ENCODE measurements around the gene ZCCHC14. TPM values are rescaled to one million over a fixed set of nuclear protein-coding genes. Genes with fewer than 3 reads are reported as not detected.

ZCCHC14 gene
- total and polyA plus RNA-seq, 10 of the 15 experiments (the other 5 are each of a cell fraction or from before 2014, with no cell fraction given) = 0.02 to 0.26 (median 0.05) TPM; not detected in 3

DNA sequence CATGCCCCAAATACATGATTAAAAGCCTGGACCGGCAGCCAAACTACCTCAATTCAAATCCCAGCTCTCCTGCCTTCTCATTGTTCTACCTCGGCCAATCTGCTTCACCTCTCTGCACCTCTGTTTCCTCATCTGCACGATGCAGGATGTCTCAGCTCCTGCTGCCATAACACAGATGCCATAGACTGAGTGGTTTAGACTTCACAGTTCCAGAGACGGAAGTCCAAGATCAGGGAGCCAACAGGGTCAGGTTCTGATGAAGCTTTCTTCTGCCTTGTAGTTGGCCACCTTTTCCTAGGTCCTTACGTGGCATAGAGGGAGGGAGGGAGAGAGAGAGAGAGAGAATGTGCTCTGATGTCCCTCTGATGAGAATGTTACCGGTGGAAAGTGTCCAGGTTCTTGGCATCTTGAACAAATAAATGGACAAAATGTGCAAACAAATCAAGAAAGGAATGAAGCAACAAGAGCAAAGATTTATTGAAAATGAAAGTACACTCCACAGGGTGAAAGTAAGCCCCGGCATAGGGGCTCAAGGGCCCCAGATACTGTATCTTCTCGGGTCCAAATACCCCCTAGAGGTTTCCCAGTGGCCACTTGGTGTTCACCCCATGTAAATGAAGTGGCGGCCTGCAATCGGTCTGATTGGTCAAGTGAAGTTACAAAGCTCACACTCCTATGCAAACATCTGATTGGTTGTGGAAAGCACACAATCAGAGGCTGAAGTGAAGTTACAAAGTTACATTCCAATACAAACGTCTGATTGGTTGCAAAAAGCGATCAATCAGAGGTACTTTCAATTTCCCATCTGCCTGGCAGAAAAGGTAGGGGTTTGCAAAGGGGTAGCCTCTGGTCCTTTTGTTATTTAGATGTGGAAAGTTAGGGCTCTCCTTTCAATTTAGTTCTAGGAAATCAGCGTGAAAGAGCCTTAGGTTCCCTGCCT lies 43.3 kb upstream of the ZCCHC14 start:
- in situ Hi-C loops (cut with MboI) = no loop called here
- no peaks in the 10 kb centered on the region for H3K79me2 ChIP-seq (ENCODE audit: control insufficient read depth, insufficient read depth, low read length)
- CTCF ChIA-PET = no interaction called here

DNA sequence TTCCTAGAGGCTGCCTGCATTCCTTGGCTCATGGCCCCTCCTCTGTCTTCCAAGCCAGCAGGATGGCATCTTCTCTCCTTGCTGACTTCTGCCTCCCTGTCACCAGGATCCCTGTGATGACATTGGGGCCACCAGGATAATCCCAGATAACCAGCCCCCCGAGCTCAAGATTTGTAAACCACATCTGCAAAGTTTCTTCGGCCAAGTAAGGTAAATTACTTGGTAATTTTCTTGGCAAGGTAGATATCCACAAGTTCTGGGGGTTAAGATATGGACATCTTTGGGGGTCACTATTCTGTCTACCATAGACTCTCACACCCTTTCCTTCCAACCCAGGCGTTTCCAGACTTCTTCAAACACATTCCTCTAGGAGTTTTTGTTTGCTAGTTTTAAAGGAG lies 42.6 kb upstream of the ZCCHC14 start:
- Histone ChIP-seq H3K27ac (ENCODE audit: control insufficient read depth, insufficient read depth) (no peak overlapping the region), H3K4me2 (ENCODE audit: control insufficient read depth, insufficient read depth) (no peak overlapping the region), H3K9ac (ENCODE audit: control insufficient read depth, insufficient read depth, low read length) (no peak overlapping the region), H3K4me3 (no peak overlapping the region), H2AFZ (ENCODE audit: control insufficient read depth, low read depth, low read length) (no peak overlapping the region), H3K36me3 (ENCODE audit: control insufficient read depth in 2 of 2, insufficient read depth in 2 of 2, low read length in 1 of 2) (no peaks in the 10 kb centered on the region), H3K79me2 (ENCODE audit: control insufficient read depth, insufficient read depth, low read length) (no peaks in the 10 kb centered on the region), H3K9me3 (replicated peaks; ENCODE audit: control insufficient read depth, insufficient read depth, low read length) (peaks cover 2% of the 10 kb centered on the region; the same call in 2 of the 3 replicates), H3K4me1 (ENCODE audit: control insufficient read depth, insufficient read depth, low read length) (no peaks in the 10 kb centered on the region), H3K27me3 (replicated peaks in 1 of 2; ENCODE audit: control insufficient read depth in 2 of 2, insufficient read depth in 2 of 2, low read length in 1 of 2) (peaks cover 2 to 5% of the 10 kb centered on the region in 2 experiments; a peak in 2 of 4 replicates), H4K20me1 (ENCODE audit: control insufficient read depth, insufficient read depth) (no peaks in the 10 kb centered on the region)
- DNase-seq (ENCODE audit: low read depth, low spot score) (no peak), ATAC-seq (no peak), FAIRE-seq (no peak)
- BruUV-seq (replicated peaks) = no TSS peak
- 2% methylated on average over 3 of the region's 3 CpGs for WGBS (ENCODE audit: insufficient coverage, insufficient replicate concordance, low lambda C conversion rate, missing lambda C conversion rate)
- in situ Hi-C loops (cut with MboI) (no loop called here), intact Hi-C loops (cut with micrococcal nuclease; ENCODE audit: unreplicated experiment) (no loop called here)
- CTCF ChIA-PET = no interaction called here
- POLR2A ChIA-PET = no interaction called here
- RAD21 ChIA-PET (ENCODE audit: unreplicated experiment) = no interaction called here
- SMC1A ChIA-PET (ENCODE audit: uncharacterized antibody, unreplicated experiment) = no interaction called here
- TF ChIP-seq SREBF2 (IDR thresholded peaks at IDR 0.05; ENCODE audit: low read length) (no peak), EED (IDR thresholded peaks at IDR 0.05; ENCODE audit: low read depth) (no peak), ZNF274 (IDR thresholded peaks at IDR 0.05; ENCODE audit: insufficient read depth, insufficient read length) (no peak), RUNX3 (IDR thresholded peaks at IDR 0.05; ENCODE audit: low read length) (no peak), SP1 (IDR thresholded peaks at IDR 0.05; ENCODE audit: low read depth, low read length) (no peak), KLF5 (IDR thresholded peaks at IDR 0.05; ENCODE audit: partially characterized antibody) (no peak), BHLHE40 (IDR thresholded peaks at IDR 0.05; ENCODE audit: borderline replicate concordance in 1 of 2, low read depth in 2 of 2, low read length in 1 of 2) (no peak), TCF3 (IDR thresholded peaks at IDR 0.05; ENCODE audit: borderline replicate concordance, insufficient read depth, low read depth, low read length) (no peak), ATF7 (IDR thresholded peaks at IDR 0.05; ENCODE audit: low read depth) (no peak), ZNF384 (IDR thresholded peaks at IDR 0.05; ENCODE audit: borderline replicate concordance, low read depth, low read length) (no peak), POLR2AphosphoS5 (IDR thresholded peaks at IDR 0.05; ENCODE audit: low read length) (no peak), MEF2B (IDR thresholded peaks at IDR 0.05; ENCODE audit: partially characterized antibody, poor library complexity, severe bottlenecking) (no peak)

More for the DNA sequence above, 43.3 kb upstream of the ZCCHC14 start:
- no peak overlapping the region for H3K9ac ChIP-seq (ENCODE audit: control insufficient read depth, insufficient read depth, low read length)
- H3K27ac ChIP-seq (ENCODE audit: control insufficient read depth, insufficient read depth) = no peak overlapping the region
- WGBS (ENCODE audit: insufficient coverage, insufficient replicate concordance, low lambda C conversion rate, missing lambda C conversion rate) = 33% methylated on average over 13 of the region's 13 CpGs
- H3K4me2 ChIP-seq (ENCODE audit: control insufficient read depth, insufficient read depth) = no peak overlapping the region
- no peaks in the 10 kb centered on the region for H4K20me1 ChIP-seq (ENCODE audit: control insufficient read depth, insufficient read depth)
- no peak overlapping the region for H2AFZ ChIP-seq (ENCODE audit: control insufficient read depth, low read depth, low read length)
- FAIRE-seq (no peak), ATAC-seq (no peak), DNase-seq (ENCODE audit: low read depth, low spot score) (no peak)
- H3K4me3 ChIP-seq = no peak overlapping the region
- H3K27me3 ChIP-seq (replicated peaks in 1 of 2; ENCODE audit: control insufficient read depth in 2 of 2, insufficient read depth in 2 of 2, low read length in 1 of 2) = peaks cover 2 to 5% of the 10 kb centered on the region in 2 experiments; a peak in 2 of 4 replicates
- peaks cover 2% of the 10 kb centered on the region; the same call in 2 of the 3 replicates for H3K9me3 ChIP-seq (replicated peaks; ENCODE audit: control insufficient read depth, insufficient read depth, low read length)
- intact Hi-C loops (cut with micrococcal nuclease; ENCODE audit: unreplicated experiment) = no loop called here
- TF ChIP-seq ETV6 (conservative IDR thresholded peaks at IDR 0.05 in 1 of 2, IDR thresholded peaks at IDR 0.05 in 1 of 2; ENCODE audit: borderline replicate concordance in 1 of 2, low read depth in 1 of 2) = no peak
- TF ChIP-seq SUPT20H (IDR thresholded peaks at IDR 0.05; ENCODE audit: borderline replicate concordance, control insufficient read depth, low read depth, low read length) = no peak
- BruUV-seq (replicated peaks) = no TSS peak
- ChIA-PET SMC1A (ENCODE audit: uncharacterized antibody, unreplicated experiment) (no interaction called here), POLR2A (no interaction called here), RAD21 (ENCODE audit: unreplicated experiment) (no interaction called here)
- H3K36me3 ChIP-seq (ENCODE audit: control insufficient read depth in 2 of 2, insufficient read depth in 2 of 2, low read length in 1 of 2) = no peaks in the 10 kb centered on the region
- H3K4me1 ChIP-seq (ENCODE audit: control insufficient read depth, insufficient read depth, low read length) = no peaks in the 10 kb centered on the region
